HCT116 (cell line): ENCODE results near the gene TCF20.

Experiments
- ELF1 ChIP-seq: IDR thresholded peaks from 2 replicates; pipeline ENCODE4 v1.6.1; 2012; ENCODE audit warnings: low read depth, borderline replicate concordance
- EZH2 ChIP-seq: fragments of 200-600 bp; sonication (generic); IDR thresholded peaks from 2 replicates; pipeline ENCODE4 v1.6.1; 2017; ENCODE audit warnings: antibody characterized with exemption, mixed run types
- EZH2phosphoT487 ChIP-seq: fragments of 200-600 bp; IDR thresholded peaks from 2 replicates; pipeline ENCODE4 v1.6.1; 2018; ENCODE audit warnings: antibody characterized with exemption, borderline replicate concordance
- FOSL1 ChIP-seq: IDR thresholded peaks from 2 replicates; pipeline ENCODE4 v1.6.1; 2012; ENCODE audit warnings: low read depth
- JUND ChIP-seq: IDR thresholded peaks from 2 replicates; pipeline ENCODE4 v1.6.1; 2012
- POLR2A ChIP-seq: IDR thresholded peaks from 2 replicates; pipeline ENCODE4 v1.7.0; 2011; ENCODE audit warnings: borderline replicate concordance; ENCODE audit not compliant: insufficient read depth, insufficient read length; ENCODE audit errors: extremely low read depth
- POLR2AphosphoS5 ChIP-seq: IDR thresholded peaks from 2 replicates; pipeline ENCODE4 v1.6.1; 2011; ENCODE audit warnings: mild to moderate bottlenecking, low read depth, low read length, moderate library complexity
- SIN3A ChIP-seq: IDR thresholded peaks from 2 replicates; pipeline ENCODE4 v1.6.1; 2012; ENCODE audit warnings: low read depth
- ZFX ChIP-seq: fragments of 450-650 bp; IDR thresholded peaks from 2 replicates; pipeline ENCODE4 v1.6.1; 2017
- TF ChIP-seq, protein P1 (sequence below), 3 experiments: fragments of 200-600 bp in 1 of 3; sonication (generic) in 1 of 3; IDR thresholded peaks in 2 of 3; conservative IDR thresholded peaks in 1 of 3; 2 replicates each; pipeline ENCODE4 v1.5.1; 2012 to 2017; ENCODE audit warnings: low read depth in 2 of 3, low read length in 2 of 3, antibody characterized with exemption in 1 of 3, borderline replicate concordance in 1 of 3, control low read depth in 1 of 3, mild to moderate bottlenecking in 1 of 3, mixed read lengths in 1 of 3, mixed run types in 1 of 3, moderate library complexity in 1 of 3; ENCODE audit not compliant: insufficient read depth in 1 of 3
- TF ChIP-seq, protein P2 (sequence below): IDR thresholded peaks from 2 replicates; pipeline ENCODE4 v1.6.1; 2012; ENCODE audit warnings: low read depth
- TF ChIP-seq, protein P3 (sequence below): IDR thresholded peaks from 2 replicates; pipeline ENCODE4 v1.6.1; 2012

DNA sequence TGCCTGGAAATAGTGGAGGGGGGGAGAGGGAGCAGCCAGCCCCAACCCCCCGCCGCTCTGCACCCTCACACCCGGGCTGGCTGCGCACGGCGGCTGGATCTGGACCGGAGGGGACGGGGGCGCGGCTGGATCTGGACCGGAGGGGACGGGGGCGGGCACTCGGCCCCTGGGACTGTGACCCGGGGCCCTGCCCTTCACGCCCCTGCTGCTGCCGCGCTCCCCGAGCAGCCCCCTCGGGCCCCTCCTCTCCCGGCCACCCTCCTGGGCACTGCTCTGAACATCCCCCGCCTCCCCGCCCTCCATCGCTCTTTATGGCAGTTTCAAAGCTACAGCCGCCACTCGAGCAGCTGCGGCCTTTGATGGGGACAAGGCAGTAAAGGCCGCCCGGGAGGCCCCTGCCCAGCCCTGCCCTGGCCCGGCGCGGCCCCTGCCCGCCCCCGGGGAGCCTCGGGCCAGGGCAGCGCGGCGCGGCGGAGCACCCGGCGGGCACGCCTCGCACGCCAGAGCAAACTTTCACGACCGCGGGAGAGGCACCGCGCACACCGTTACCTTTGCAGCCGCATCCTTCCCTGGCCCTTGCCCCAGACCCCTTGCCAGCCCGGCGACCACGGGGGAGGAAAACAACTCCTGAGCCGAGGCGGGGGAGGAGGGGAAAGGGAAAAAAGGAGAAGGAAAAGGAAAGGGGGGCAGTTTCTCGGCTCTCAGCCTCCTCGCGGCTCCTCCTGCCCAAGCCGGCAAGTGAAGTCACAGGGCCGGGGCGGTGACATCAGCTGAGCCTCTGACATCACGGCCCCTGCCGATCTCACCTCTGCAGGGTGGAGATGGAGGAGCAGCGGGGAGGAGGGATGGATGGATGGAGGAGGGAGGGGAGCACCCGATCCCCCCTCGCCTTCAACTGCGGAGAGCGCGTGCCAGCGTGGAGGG is 13.1 kb upstream of the TCF20 start:
- TF ChIP-seq, protein P1, sequence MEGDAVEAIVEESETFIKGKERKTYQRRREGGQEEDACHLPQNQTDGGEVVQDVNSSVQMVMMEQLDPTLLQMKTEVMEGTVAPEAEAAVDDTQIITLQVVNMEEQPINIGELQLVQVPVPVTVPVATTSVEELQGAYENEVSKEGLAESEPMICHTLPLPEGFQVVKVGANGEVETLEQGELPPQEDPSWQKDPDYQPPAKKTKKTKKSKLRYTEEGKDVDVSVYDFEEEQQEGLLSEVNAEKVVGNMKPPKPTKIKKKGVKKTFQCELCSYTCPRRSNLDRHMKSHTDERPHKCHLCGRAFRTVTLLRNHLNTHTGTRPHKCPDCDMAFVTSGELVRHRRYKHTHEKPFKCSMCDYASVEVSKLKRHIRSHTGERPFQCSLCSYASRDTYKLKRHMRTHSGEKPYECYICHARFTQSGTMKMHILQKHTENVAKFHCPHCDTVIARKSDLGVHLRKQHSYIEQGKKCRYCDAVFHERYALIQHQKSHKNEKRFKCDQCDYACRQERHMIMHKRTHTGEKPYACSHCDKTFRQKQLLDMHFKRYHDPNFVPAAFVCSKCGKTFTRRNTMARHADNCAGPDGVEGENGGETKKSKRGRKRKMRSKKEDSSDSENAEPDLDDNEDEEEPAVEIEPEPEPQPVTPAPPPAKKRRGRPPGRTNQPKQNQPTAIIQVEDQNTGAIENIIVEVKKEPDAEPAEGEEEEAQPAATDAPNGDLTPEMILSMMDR (IDR thresholded peaks at IDR 0.05 in 2 of 3, conservative IDR thresholded peaks at IDR 0.05 in 1 of 3; ENCODE audit: borderline replicate concordance in 1 of 3, insufficient read depth in 1 of 3, low read depth in 2 of 3, low read length in 2 of 3) = no peak
- TF ChIP-seq POLR2A (no peak), ZFX (no peak), ELF1 (no peak), POLR2AphosphoS5 (no peak), EZH2phosphoT487 (no peak), EZH2 (no peak), JUND (no peak), FOSL1 (no peak), SIN3A (no peak)
- TF ChIP-seq, protein P2, sequence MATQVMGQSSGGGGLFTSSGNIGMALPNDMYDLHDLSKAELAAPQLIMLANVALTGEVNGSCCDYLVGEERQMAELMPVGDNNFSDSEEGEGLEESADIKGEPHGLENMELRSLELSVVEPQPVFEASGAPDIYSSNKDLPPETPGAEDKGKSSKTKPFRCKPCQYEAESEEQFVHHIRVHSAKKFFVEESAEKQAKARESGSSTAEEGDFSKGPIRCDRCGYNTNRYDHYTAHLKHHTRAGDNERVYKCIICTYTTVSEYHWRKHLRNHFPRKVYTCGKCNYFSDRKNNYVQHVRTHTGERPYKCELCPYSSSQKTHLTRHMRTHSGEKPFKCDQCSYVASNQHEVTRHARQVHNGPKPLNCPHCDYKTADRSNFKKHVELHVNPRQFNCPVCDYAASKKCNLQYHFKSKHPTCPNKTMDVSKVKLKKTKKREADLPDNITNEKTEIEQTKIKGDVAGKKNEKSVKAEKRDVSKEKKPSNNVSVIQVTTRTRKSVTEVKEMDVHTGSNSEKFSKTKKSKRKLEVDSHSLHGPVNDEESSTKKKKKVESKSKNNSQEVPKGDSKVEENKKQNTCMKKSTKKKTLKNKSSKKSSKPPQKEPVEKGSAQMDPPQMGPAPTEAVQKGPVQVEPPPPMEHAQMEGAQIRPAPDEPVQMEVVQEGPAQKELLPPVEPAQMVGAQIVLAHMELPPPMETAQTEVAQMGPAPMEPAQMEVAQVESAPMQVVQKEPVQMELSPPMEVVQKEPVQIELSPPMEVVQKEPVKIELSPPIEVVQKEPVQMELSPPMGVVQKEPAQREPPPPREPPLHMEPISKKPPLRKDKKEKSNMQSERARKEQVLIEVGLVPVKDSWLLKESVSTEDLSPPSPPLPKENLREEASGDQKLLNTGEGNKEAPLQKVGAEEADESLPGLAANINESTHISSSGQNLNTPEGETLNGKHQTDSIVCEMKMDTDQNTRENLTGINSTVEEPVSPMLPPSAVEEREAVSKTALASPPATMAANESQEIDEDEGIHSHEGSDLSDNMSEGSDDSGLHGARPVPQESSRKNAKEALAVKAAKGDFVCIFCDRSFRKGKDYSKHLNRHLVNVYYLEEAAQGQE = no peak
- TF ChIP-seq, protein P3, sequence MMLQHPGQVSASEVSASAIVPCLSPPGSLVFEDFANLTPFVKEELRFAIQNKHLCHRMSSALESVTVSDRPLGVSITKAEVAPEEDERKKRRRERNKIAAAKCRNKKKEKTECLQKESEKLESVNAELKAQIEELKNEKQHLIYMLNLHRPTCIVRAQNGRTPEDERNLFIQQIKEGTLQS = no peak
